AG10803 (cell line): ENCODE data around the gene PCSK2.

Experiments
- DNase-seq: peaks from one replicate; pipeline ENCODE4 v3.0.0; 2010; ENCODE audit warnings: low read depth
- H3K4me3 ChIP-seq: 2 replicates; pipeline ENCODE4 v1.5.1; 2011; ENCODE audit warnings: mild to moderate bottlenecking, low read length, control low read depth
- CTCF ChIP-seq: conservative IDR thresholded peaks from 2 replicates; pipeline ENCODE4 v1.5.1; 2011; ENCODE audit warnings: mild to moderate bottlenecking, low read length, control low read depth, inconsistent platforms

PCSK2 gene

DNA sequence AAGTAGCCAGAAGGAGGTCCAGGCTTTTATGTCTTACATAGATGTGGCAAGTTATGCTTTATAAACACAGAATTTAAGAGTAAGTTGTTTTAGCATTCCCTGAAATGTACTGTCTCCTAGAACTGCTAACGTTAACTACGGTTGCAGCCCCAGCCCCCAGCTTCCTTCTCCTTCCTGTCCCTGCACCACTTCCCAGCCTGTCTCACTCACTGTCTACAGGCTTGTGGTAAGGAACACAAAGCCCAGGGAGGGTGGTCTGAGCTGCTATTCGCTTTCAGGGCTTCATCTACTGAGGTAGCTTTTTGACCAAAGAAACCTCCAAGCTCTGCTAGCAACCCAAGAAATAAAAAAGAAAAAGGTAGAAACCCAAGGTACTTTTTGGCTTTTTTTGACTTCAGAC lies 35.9 kb downstream of the PCSK2 start:
- no peak for DNase-seq
- TF ChIP-seq CTCF = no peak
- H3K4me3 ChIP-seq = no peak overlapping the region

DNA sequence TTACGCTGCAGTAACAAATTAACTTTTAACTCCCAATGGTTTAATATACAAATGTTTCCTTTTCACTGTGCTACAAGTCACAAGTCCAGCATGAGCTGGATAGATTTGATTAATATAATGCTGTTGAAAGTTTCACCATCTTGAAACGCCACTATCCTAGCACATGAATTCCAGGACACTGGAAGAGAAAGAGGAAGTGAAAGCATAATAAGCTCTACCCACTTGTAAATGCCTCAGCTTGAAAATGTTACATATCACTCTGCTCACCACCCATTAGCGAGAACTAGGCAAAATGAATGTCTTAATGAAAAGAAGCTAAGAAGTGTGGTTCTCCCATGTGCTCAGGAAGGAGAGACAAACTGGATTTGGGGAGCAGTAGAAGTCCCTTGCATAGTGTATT lies 46.9 kb downstream of the PCSK2 start:
- no peak for TF ChIP-seq CTCF
- H3K4me3 ChIP-seq = no peak overlapping the region
- DNase-seq = no peak

DNA sequence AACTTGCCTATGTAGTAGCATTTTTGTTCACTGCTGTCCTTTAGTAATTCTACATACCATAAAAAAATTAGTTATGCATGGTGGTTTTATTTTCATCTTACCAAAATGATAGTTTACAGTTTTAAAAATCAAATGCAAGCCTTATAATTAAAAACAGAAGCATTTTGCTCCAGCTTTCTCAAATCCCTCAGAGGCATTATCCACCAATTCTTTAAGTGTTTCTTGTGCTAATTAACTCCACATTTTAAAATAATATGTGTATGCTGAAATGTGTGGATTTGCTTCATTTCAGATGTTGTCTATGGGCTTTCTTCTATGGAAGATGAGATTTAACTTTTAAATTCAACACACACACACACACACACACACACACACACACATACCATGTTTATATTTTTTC lies 49.3 kb downstream of the PCSK2 start:
- no peak overlapping the region for H3K4me3 ChIP-seq
- TF ChIP-seq CTCF = no peak
- DNase-seq = no peak

DNA sequence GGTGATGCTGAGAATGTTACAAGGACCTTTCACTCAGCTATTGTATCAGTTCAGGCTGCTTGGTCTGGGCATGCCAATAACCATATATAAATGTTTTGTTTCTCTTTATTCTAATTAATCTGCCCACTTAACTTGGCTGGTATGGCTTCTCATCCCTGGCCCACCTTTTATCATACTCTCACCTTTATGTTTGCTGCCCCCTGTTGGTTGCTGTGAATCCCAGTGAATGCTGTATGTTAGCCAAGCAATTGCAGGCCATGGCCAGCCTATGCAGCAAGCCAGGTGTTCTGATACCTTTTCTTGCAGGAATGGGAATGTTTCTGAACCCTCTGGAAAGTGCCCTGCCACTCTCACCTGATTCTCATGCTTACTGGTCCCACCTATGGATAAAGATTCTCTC lies 54.6 kb downstream of the PCSK2 start:
- peak; percentile 44 for TF ChIP-seq CTCF
- H3K4me3 ChIP-seq = no peak overlapping the region
- DNase-seq = peak; percentile 5

DNA sequence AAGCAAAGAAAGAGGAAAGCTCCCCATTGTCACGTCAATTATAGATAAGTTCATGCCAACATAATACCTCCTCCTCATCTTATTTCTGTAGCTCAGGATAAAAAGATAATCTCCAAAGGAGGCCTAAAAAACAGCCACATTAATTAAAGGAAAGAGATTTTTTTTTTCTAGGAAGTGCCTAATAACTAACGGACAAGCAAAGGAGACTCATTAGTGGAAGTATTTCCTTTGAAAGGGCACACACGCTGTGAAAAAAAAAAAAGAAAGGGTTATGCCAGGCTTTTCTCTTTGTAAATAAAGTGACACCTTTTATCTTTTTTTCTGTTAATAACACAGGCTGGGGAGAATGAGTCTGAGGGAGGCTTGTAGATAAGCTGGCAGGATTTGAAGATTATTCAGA lies 55.7 kb downstream of the PCSK2 start:
- H3K4me3 ChIP-seq = no peak overlapping the region
- DNase-seq = no peak
- TF ChIP-seq CTCF = no peak

DNA sequence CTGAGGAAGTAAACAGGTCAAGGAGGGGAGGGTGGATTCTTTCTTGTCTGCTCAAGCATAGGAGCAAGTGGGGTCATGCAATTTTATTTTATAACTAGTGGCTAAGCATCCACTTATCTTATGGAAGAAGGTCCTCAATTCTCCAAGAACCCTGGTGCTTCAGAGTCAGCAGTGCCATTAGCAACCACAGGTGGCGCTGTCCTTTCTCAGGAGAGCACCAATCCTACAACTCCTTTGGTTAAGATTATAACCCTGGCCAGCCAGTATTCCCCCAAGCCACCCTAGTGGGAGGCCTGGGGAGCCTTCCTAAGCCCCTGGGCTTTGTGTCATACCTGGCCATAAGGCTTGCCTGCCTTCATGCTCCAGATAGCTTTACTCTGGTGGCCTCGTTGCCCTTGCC lies 60.7 kb downstream of the PCSK2 start:
- peak; percentile 27; the same call in 1 of the 2 replicates for TF ChIP-seq CTCF
- H3K4me3 ChIP-seq = no peak overlapping the region
- no peak for DNase-seq

DNA sequence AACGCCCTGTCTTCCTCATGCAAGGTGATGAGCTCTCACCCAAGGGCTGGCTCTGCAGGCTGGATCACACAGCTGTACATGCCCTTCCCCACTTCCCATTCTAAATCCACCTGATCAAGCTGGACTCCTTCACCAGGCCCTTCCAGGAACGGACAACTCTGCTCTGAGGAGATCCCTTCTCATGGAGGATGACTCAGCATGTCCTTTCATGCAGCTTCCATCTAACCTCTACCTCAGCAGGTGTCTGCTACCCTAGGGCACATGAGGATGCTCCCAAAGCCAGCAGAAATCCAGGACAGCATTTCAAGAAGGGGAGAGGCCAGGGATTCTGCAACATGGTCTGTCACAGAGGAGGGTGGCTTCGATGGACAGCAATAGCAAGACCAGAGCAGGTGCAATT lies 61.2 kb downstream of the PCSK2 start:
- no peak overlapping the region for H3K4me3 ChIP-seq
- no peak for DNase-seq
- no peak for TF ChIP-seq CTCF
